Neural progenitor cell (in vitro differentiated cells): ENCODE data around the gene TNFRSF8. TPM values are rescaled to one million over a fixed set of nuclear protein-coding genes. Genes with fewer than 3 reads are reported as not detected.
"Not testable (repeated sequence)": the region's sequence is repeated elsewhere in the genome, so short reads cannot be mapped to it uniquely, and the experiment has no call there.

ENCODE experiments used
- DNase-seq: peaks from one replicate; pipeline ENCODE4 v3.0.0-alpha.2; 2016; ENCODE audit warnings: low spot score
- H2AFZ ChIP-seq: fragments of 200-600 bp; sonication (generic); replicated peaks from 2 replicates; pipeline ENCODE4 v1.6.1; 2016; ENCODE audit warnings: antibody characterized with exemption
- H3F3A ChIP-seq: fragments of 200-600 bp; sonication (generic); 2 replicates; pipeline ENCODE4 v1.6.1; 2016; ENCODE audit warnings: antibody characterized with exemption, low read depth
- H3K27ac ChIP-seq: fragments of 200-600 bp; sonication (generic); 2 replicates; pipeline ENCODE4 v1.5.1; 2016; ENCODE audit warnings: mild to moderate bottlenecking
- H3K27me3 ChIP-seq: fragments of 200-600 bp; sonication (generic); 2 replicates; pipeline ENCODE4 v1.6.1; 2016; ENCODE audit warnings: mild to moderate bottlenecking, moderate library complexity
- H3K36me3 ChIP-seq: fragments of 200-600 bp; sonication (generic); 2 replicates; pipeline ENCODE4 v1.5.1; 2016
- H3K4me1 ChIP-seq: fragments of 200-600 bp; sonication (generic); 2 replicates; pipeline ENCODE4 v1.6.1; 2016; ENCODE audit warnings: mixed run types
- H3K4me2 ChIP-seq: fragments of 200-600 bp; sonication (generic); 2 replicates; pipeline ENCODE4 v1.6.1; 2016
- H3K4me3 ChIP-seq: fragments of 200-600 bp; sonication (generic); 2 replicates; pipeline ENCODE4 v1.5.1; 2016
- H3K79me2 ChIP-seq: fragments of 200-600 bp; sonication (generic); 2 replicates; pipeline ENCODE4 v1.6.1; 2016; ENCODE audit warnings: low read depth
- H3K9ac ChIP-seq: fragments of 200-600 bp; sonication (generic); 2 replicates; pipeline ENCODE4 v1.6.1; 2016
- H3K9me3 ChIP-seq: fragments of 200-600 bp; sonication (generic); 2 replicates; pipeline ENCODE4 v1.5.1; 2016; ENCODE audit warnings: low read depth
- H4K20me1 ChIP-seq: fragments of 200-600 bp; sonication (generic); 2 replicates; pipeline ENCODE4 v1.6.1; 2016; ENCODE audit warnings: low read depth
- H3K27ac Mint-ChIP-seq: 3 replicates; pipeline ENCODE4 v1.8.0; 2021; ENCODE audit warnings: mixed read lengths
- H3K27me3 Mint-ChIP-seq: 2 replicates; pipeline ENCODE4 v1.8.0; 2022; ENCODE audit warnings: low read depth, mild to moderate bottlenecking, inconsistent platforms, moderate library complexity, mixed read lengths; ENCODE audit not compliant: insufficient read depth
- H3K36me3 Mint-ChIP-seq: 3 replicates; pipeline ENCODE4 v1.8.0; 2021; ENCODE audit warnings: mixed read lengths
- H3K4me1 Mint-ChIP-seq: 3 replicates; pipeline ENCODE4 v1.8.0; 2021; ENCODE audit warnings: mixed read lengths
- H3K4me3 Mint-ChIP-seq: 3 replicates; pipeline ENCODE4 v1.8.0; 2021; ENCODE audit warnings: mild to moderate bottlenecking, moderate library complexity, mixed read lengths
- H3K9me3 Mint-ChIP-seq: 3 replicates; pipeline ENCODE4 v1.8.0; 2020; ENCODE audit warnings: mixed read lengths
- CTCF ChIP-seq: fragments of 200-600 bp; sonication (generic); IDR thresholded peaks from 2 replicates; pipeline ENCODE4 v1.5.1; 2017; ENCODE audit warnings: antibody characterized with exemption, mild to moderate bottlenecking
- EZH2 ChIP-seq: fragments of 200-600 bp; sonication (generic); IDR thresholded peaks from 2 replicates; pipeline ENCODE4 v1.6.1; 2017; ENCODE audit warnings: antibody characterized with exemption, mild to moderate bottlenecking, moderate library complexity
- EZH2phosphoT487 ChIP-seq: fragments of 200-600 bp; sonication (generic); IDR thresholded peaks from 2 replicates; pipeline ENCODE4 v1.6.1; 2017; ENCODE audit warnings: antibody characterized with exemption
- total RNA-seq: library from RNA; depleted of rRNA; stranded (reverse); fragments of >200 nt; gene quantifications from 2 replicates; pipeline ENCODE4 v1.2.3, GENCODE V29; 2015; ENCODE audit warnings: low replicate concordance

TNFRSF8 gene
- total RNA-seq, 1 donor from 2014 or later, result not detected

GRCh38 chr1:12040457-12041051 lies 22.5 kb upstream of the TNFRSF8 start:
- no peaks in the 10 kb centered on the region for H3F3A ChIP-seq
- H3K4me3 ChIP-seq, result no peak overlapping the region
- H3K9me3 Mint-ChIP-seq, result no peaks in the 10 kb centered on the region
- no peaks in the 10 kb centered on the region for H3K79me2 ChIP-seq
- no peaks in the 10 kb centered on the region for H3K36me3 ChIP-seq
- H3K4me2 ChIP-seq, result peak overlapping the region; percentile 28
- no peaks in the 10 kb centered on the region for H4K20me1 ChIP-seq
- no peak overlapping the region for H3K4me3 Mint-ChIP-seq
- no peak overlapping the region for H3K9ac ChIP-seq
- peaks cover 3% of the 10 kb centered on the region for H3K36me3 Mint-ChIP-seq
- peaks cover 19% of the 10 kb centered on the region for H3K4me1 Mint-ChIP-seq
- peaks cover 6% of the 10 kb centered on the region for H3K27me3 Mint-ChIP-seq
- TF ChIP-seq CTCF, result no peak
- no peak for TF ChIP-seq EZH2
- no peak for TF ChIP-seq EZH2phosphoT487
- H3K27ac Mint-ChIP-seq, result no peak overlapping the region
- H2AFZ ChIP-seq, result no peak overlapping the region
- DNase-seq, result peak; percentile 64
- H3K4me1 ChIP-seq, result peaks cover 14% of the 10 kb centered on the region
- H3K27me3 ChIP-seq, result no peaks in the 10 kb centered on the region
- H3K9me3 ChIP-seq, result no peaks in the 10 kb centered on the region
- H3K27ac ChIP-seq, result no peak overlapping the region

GRCh38 chr1:12044187-12044877 lies 18.8 kb upstream of the TNFRSF8 start:
- H3K36me3 Mint-ChIP-seq, H4K20me1 ChIP-seq, H3K27me3 Mint-ChIP-seq, H3F3A ChIP-seq, H3K36me3 ChIP-seq, H3K9ac ChIP-seq, H2AFZ ChIP-seq, H3K27ac Mint-ChIP-seq, H3K27me3 ChIP-seq, H3K9me3 Mint-ChIP-seq, H3K79me2 ChIP-seq, H3K4me3 Mint-ChIP-seq, H3K9me3 ChIP-seq, DNase-seq, H3K4me2 ChIP-seq, H3K4me3 ChIP-seq, H3K27ac ChIP-seq: not testable (repeated sequence)
- peaks cover 12% of the 10 kb centered on the region for H3K4me1 Mint-ChIP-seq
- peaks cover 14% of the 10 kb centered on the region for H3K4me1 ChIP-seq

DNA sequence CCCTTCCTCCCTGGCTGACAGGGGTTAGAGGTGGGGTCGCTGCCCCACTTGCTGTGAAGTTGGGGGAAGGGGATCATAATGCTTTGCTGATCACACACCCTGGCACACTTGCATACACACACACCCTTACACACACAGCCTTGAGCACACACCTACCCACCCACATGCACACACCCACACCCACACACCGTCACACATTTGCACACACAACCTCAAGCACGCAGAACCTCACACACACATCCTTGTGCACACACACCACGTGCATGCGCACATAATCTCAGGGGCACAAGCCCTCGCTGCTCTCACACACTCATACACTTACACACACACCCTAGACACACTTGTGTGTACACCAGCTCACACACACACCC lies 16.4 kb upstream of the TNFRSF8 start:
- Histone ChIP-seq H4K20me1 (no peaks in the 10 kb centered on the region), H3K79me2 (no peaks in the 10 kb centered on the region), H3K9ac (no peak overlapping the region), H3K4me1 (peaks cover 6% of the 10 kb centered on the region), H3K36me3 (no peaks in the 10 kb centered on the region), H3F3A (peaks cover 5% of the 10 kb centered on the region), H3K4me3 (no peak overlapping the region), H3K27me3 (peaks cover 4% of the 10 kb centered on the region), H3K4me2 (no peak overlapping the region), H3K27ac (no peak overlapping the region), H2AFZ (no peak overlapping the region), H3K9me3 (no peaks in the 10 kb centered on the region)
- Mint-ChIP-seq H3K27me3 (peaks cover 4% of the 10 kb centered on the region), H3K9me3 (no peaks in the 10 kb centered on the region), H3K4me3 (no peak overlapping the region), H3K4me1 (peaks cover 7% of the 10 kb centered on the region), H3K27ac (no peak overlapping the region), H3K36me3 (no peaks in the 10 kb centered on the region)
- no peak for DNase-seq
- TF ChIP-seq CTCF (no peak), EZH2phosphoT487 (no peak), EZH2 (no peak)
